Left lung (tissue), 10 donors: ENCODE data around the gene TMUB2. TPM values are rescaled to one million over a fixed set of nuclear protein-coding genes. Genes with fewer than 3 reads are reported as not detected.
A peak's percentile ranks its signal among the peaks of the same experiment; 100 is the strongest.

Source experiments
- ATAC-seq: fragments of 200-7000 bp; cut with Tn5 transposase; one replicate; pipeline ENCODE4 v1.9.1; 2020; ENCODE audit warnings: moderate library complexity
- DNase-seq, 4 donors: peaks; one replicate each; pipeline ENCODE4 v3.0.0-alpha.2; 2013 to 2020
- H3K27ac ChIP-seq, 2 donors: fragments of 200-600 bp; sonication (generic) in 1 of 2; one replicate each; pipeline versions ENCODE4 v1.5.0 to v1.8.0; 2020 to 2021
- H3K27me3 ChIP-seq, 2 donors: fragments of 200-600 bp; sonication (generic) in 1 of 2; one replicate each; pipeline versions ENCODE4 v1.5.0 to v1.8.0; 2020 to 2021
- H3K36me3 ChIP-seq, 2 donors: fragments of 200-600 bp; sonication (generic) in 1 of 2; one replicate each; pipeline versions ENCODE4 v1.5.0 to v1.8.0; 2020 to 2021
- H3K4me1 ChIP-seq, 2 donors: fragments of 200-600 bp; one replicate each; pipeline ENCODE4 v1.8.0; 2021
- H3K4me3 ChIP-seq, 2 donors: fragments of 200-600 bp; sonication (generic) in 1 of 2; one replicate each; pipeline versions ENCODE4 v1.5.0 to v1.8.0; 2020 to 2021; ENCODE audit warnings: mild to moderate bottlenecking in 1 of 2
- H3K9me3 ChIP-seq, 2 donors: fragments of 200-600 bp; sonication (generic) in 1 of 2; one replicate each; pipeline versions ENCODE4 v1.5.0 to v1.8.0; 2020 to 2021
- intact Hi-C, 2 donors: fragments of 100-400 bp; cut with DNase I; formaldehyde crosslinking; loops; one replicate each; pipeline versions ENCODE4 v1.11.2 to v1.14.2; 2022
- polyA plus RNA-seq, 6 donors: library from polyadenylated mRNA; unstranded; fragments of 120-200 nt; gene quantifications; one replicate each; pipeline ENCODE4 v1.2.1, GENCODE V29; 2013; ENCODE audit not compliant: insufficient read length in 6 of 6
- total RNA-seq, 2 donors: library from RNA; stranded (reverse); fragmentation: NEBNext Ultra II Directional; extraction: Animal tissue kit (Norgen Biotek cat#: 25700); gene quantifications; one replicate each; pipeline ENCODE4 v1.2.1, GENCODE V29; 2021
- TF ChIP-seq, protein P1 (sequence below), 2 donors: fragments of 200-600 bp; sonication (generic) in 1 of 2; IDR thresholded peaks; one replicate each; pipeline versions ENCODE4 v1.5.0 to v1.8.0; 2021; ENCODE audit warnings: antibody characterized with exemption in 2 of 2
- donor health status: DM: no; HTN: yes; CAD: no.
- donor health status: DM: no; HTN: no; CAD: no.

The TMUB2 gene
- total and polyA plus RNA-seq, 8 donors = 33.6 to 56.7 (median 52.1) TPM

DNA sequence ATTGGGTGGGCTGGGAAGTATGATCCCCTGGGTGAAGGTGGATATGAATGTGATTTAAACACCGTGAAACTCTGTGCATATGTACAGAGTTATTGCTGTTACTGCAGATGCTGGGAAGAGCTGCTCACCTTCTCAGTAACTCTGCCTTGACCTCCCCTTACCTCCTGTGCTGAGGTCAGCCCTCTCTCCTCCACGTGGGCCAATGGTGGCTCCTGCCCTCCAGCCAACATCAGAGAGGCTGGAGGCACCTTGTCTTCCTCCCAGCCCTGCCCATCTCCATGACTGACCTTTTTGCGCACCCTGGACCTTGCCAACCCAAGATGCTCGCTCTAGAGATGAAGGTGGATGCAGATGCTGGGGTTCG is 16.7 kb upstream of the TMUB2 start:
- DNase-seq = no peak
- Histone ChIP-seq H3K27ac (no peak overlapping the region), H3K4me3 (no peak overlapping the region), H3K36me3 (peaks cover 0 to 4% of the 10 kb centered on the region in 2 donors), H3K9me3 (no peaks in the 10 kb centered on the region), H3K27me3 (peaks cover 0 to 17% of the 10 kb centered on the region in 2 donors), H3K4me1 (peaks cover 0 to 4% of the 10 kb centered on the region in 2 donors)
- intact Hi-C loops = no loop called here
- TF ChIP-seq, protein P1, sequence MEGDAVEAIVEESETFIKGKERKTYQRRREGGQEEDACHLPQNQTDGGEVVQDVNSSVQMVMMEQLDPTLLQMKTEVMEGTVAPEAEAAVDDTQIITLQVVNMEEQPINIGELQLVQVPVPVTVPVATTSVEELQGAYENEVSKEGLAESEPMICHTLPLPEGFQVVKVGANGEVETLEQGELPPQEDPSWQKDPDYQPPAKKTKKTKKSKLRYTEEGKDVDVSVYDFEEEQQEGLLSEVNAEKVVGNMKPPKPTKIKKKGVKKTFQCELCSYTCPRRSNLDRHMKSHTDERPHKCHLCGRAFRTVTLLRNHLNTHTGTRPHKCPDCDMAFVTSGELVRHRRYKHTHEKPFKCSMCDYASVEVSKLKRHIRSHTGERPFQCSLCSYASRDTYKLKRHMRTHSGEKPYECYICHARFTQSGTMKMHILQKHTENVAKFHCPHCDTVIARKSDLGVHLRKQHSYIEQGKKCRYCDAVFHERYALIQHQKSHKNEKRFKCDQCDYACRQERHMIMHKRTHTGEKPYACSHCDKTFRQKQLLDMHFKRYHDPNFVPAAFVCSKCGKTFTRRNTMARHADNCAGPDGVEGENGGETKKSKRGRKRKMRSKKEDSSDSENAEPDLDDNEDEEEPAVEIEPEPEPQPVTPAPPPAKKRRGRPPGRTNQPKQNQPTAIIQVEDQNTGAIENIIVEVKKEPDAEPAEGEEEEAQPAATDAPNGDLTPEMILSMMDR (IDR thresholded peaks at IDR 0.05) = no peak
- ATAC-seq = no peak

DNA sequence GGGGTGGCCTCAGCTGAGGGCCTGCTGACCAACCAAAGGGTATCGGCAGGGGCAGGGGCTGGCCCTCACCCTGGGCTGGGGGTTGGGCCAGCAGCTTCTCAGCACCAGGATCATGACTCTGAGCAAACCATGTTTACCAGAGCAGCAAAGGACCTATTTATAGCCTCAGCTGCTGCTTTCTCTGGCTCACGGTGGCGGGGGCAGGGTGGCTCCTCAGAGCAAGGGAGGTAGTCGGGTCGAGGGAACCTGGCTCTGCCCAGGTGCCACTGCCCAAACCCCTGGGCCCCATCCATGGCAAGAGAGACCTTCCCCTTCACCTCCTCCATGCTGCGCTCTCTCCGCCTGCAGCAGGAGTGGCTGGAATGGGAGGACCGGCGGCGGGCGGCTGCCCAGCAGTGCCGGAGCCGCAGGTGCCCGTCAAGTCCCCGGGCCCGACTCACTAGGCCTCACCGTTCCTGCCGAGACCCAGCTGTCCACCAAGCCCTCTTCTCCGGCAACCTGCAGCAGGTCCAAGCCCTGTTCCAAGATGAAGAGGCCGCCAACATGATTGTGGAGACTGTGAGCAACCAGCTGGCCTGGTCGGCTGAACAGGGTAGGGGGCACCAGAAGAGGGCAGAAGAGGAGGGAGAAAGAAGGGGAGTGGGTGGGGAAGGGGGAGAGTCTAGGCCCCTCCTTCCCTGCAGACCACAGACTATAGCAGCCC is 16.1 kb upstream of the TMUB2 start, which contains the start of gene ASB16:
Gene ASB16 (plus strand): TSS at position 206 of the 703 bp plus-strand sequence. CDS start 86 bp downstream, at position 292.
- peaks cover 0 to 4% of the 10 kb centered on the region in 2 donors for H3K36me3 ChIP-seq
- H3K4me3 ChIP-seq = no peak within 1 kb of the TSS
- ATAC-seq (peak; percentile 48), DNase-seq (peak in 1 of 4 donors; percentile 54)
- intact Hi-C loops = no loop called here
- no peak within 1 kb of the TSS for H3K27ac ChIP-seq
- peaks cover 0 to 4% of the 10 kb centered on the region in 2 donors for H3K4me1 ChIP-seq
- H3K9me3 ChIP-seq = no peaks in the 10 kb centered on the region
- H3K27me3 ChIP-seq = peaks cover 0 to 17% of the 10 kb centered on the region in 2 donors
- TF ChIP-seq, protein P1 (IDR thresholded peaks at IDR 0.05) = no peak

DNA sequence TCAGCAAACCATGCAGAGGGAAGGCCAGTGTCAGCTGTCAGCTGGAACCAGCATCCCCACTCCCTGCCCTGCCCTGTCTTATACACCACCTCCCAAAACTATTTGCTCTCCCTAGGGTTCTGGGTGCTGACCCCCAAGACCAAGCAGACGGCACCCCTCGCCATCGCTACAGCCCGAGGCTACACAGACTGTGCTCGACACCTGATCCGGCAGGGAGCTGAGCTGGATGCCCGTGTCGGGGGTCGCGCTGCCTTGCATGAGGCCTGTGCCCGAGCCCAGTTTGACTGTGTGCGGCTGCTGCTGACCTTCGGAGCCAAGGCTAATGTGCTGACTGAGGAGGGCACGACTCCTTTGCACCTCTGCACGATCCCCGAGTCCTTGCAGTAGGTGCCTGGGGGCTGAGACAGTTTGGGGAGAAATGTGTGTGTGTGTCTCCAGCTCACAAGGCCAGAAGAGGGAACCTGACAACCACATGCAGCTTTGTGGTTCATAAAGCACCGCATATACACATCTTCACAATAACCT is 14.8 kb upstream of the TMUB2 start:
- H3K36me3 ChIP-seq = peaks cover 0 to 14% of the 10 kb centered on the region in 2 donors
- TF ChIP-seq, protein P1 (IDR thresholded peaks at IDR 0.05) = no peak
- no peak overlapping the region for H3K4me3 ChIP-seq
- DNase-seq (no peak), ATAC-seq (no peak)
- intact Hi-C loops = no loop called here
- H3K4me1 ChIP-seq = peaks cover 0 to 4% of the 10 kb centered on the region in 2 donors
- peaks cover 0 to 17% of the 10 kb centered on the region in 2 donors for H3K27me3 ChIP-seq
- H3K27ac ChIP-seq = no peak overlapping the region
- no peaks in the 10 kb centered on the region for H3K9me3 ChIP-seq

DNA sequence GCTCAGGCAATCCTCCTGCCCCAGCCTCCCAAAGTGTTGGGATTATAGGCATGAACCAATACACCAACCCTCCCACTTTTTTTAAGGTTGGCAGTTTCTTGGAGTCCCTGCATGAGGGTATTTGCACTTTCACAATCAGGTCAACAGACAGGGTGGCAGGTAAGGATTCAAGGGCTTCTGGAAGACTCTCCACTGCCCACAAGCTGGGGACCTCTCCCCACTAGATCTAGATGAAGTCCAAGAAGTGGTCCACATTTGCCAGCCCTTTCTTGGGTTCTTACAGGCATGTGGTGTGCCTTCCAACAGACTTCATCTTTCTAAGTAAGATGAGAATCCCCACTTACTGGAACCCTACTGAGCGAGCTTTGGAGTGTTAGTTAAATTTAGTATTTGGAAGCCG is 12.3 kb upstream of the TMUB2 start:
- no peak for ATAC-seq
- DNase-seq = no peak
- TF ChIP-seq, protein P1 (IDR thresholded peaks at IDR 0.05) = no peak
- Histone ChIP-seq H3K27me3 (peaks cover 0 to 9% of the 10 kb centered on the region in 2 donors), H3K36me3 (peaks cover 0 to 38% of the 10 kb centered on the region in 2 donors), H3K4me3 (no peak overlapping the region), H3K27ac (no peak overlapping the region), H3K4me1 (no peaks in the 10 kb centered on the region), H3K9me3 (no peaks in the 10 kb centered on the region)
- intact Hi-C loops = no loop called here

DNA sequence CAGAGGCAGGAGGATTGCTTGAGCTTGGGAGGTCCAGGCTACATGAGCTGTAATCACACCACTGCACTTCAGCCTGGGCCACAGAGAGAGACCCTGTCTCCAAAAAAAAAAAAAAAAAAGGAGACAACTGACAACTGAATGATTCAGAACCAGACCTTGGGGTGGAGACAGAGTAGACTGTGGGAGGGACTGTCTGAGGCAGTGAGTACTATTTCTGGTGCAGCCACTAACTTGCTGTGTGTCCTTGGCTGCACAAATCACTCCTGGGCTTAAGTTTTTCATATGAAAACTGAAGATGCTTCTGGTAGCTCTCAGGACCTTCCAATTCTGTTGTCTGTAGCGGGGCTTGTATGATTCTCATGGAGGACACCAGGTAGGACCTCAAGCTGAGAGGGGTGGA is 10.5 kb upstream of the TMUB2 start:
- no peak for DNase-seq
- Histone ChIP-seq H3K27me3 (no peaks in the 10 kb centered on the region), H3K4me3 (no peak overlapping the region), H3K9me3 (no peaks in the 10 kb centered on the region), H3K27ac (no peak overlapping the region), H3K36me3 (peaks cover 0 to 39% of the 10 kb centered on the region in 2 donors), H3K4me1 (no peaks in the 10 kb centered on the region)
- intact Hi-C loops = no loop called here
- no peak for ATAC-seq
- TF ChIP-seq, protein P1 (IDR thresholded peaks at IDR 0.05) = no peak
